IMR-90 (cell line): ENCODE measurements around the gene DPP10. TPM values are rescaled to one million over a fixed set of nuclear protein-coding genes. Genes with fewer than 3 reads are reported as not detected.

Source experiments
- ATAC-seq: fragments of 200-7000 bp; cut with Tn5 transposase; 2 replicates; pipeline ENCODE4 v1.9.1; 2020; ENCODE audit warnings: low read depth, mild to moderate bottlenecking, moderate library complexity
- BruUV-seq: library from RNA; stranded (reverse); fragments of 400-500 nt; replicated peaks from 2 replicates; lab custom pipeline; 2021; lab: Mats Ljungman, UMichigan
- CTCF ChIA-PET: fragments of 300-600 bp; formaldehyde crosslinking; extraction: SDS; loops from one replicate; lab custom pipeline; 2021; ENCODE audit warnings: antibody characterized with exemption; lab: Yijun Ruan, JAX
- POLR2A ChIA-PET: fragments of 300-600 bp; sonication (Branson Sonifier 250); formaldehyde crosslinking; loops from one replicate; lab custom pipeline; 2022; ENCODE audit warnings: antibody characterized with exemption; ENCODE audit not compliant: unreplicated experiment; lab: Charles Lee
- DNase-seq: peaks from one replicate; pipeline ENCODE4 v3.0.0; 2013
- H2AFZ ChIP-seq: replicated peaks from 2 replicates; pipeline ENCODE3; 2013; ENCODE audit warnings: low read length, mild to moderate bottlenecking; ENCODE audit not compliant: poor library complexity
- H2AK5ac ChIP-seq: 2 replicates; pipeline ENCODE4 v1.6.1; 2013; ENCODE audit warnings: low read depth, low read length, inconsistent platforms
- H2AK9ac ChIP-seq: replicated peaks from 2 replicates; pipeline ENCODE3; 2013; ENCODE audit warnings: mild to moderate bottlenecking, low read depth, low read length, moderate library complexity; ENCODE audit not compliant: poor library complexity
- H2BK120ac ChIP-seq: 2 replicates; pipeline ENCODE4 v1.6.1; 2013; ENCODE audit warnings: low read depth, low read length, inconsistent platforms
- H2BK15ac ChIP-seq: 3 replicates; pipeline ENCODE4 v1.6.1; 2013; ENCODE audit warnings: low read depth, low read length, inconsistent platforms
- H2BK20ac ChIP-seq: 2 replicates; pipeline ENCODE4 v1.6.1; 2013; ENCODE audit warnings: low read depth, mild to moderate bottlenecking, inconsistent platforms, low read length, moderate library complexity
- H2BK5ac ChIP-seq: 2 replicates; pipeline ENCODE4 v1.6.1; 2013; ENCODE audit warnings: mild to moderate bottlenecking, low read depth, low read length, inconsistent platforms; ENCODE audit not compliant: poor library complexity, severe bottlenecking
- H3K14ac ChIP-seq: replicated peaks from 2 replicates; pipeline ENCODE4 v1.6.1; 2013; ENCODE audit warnings: low read depth, low read length, inconsistent platforms
- H3K18ac ChIP-seq: 2 replicates; pipeline ENCODE4 v1.6.1; 2013; ENCODE audit warnings: low read depth, low read length, control low read depth
- H3K23ac ChIP-seq: 2 replicates; pipeline ENCODE4 v1.6.1; 2013; ENCODE audit warnings: low read depth, low read length, inconsistent platforms
- H3K27ac ChIP-seq: 2 replicates; pipeline ENCODE4 v1.5.1; 2013; ENCODE audit warnings: mild to moderate bottlenecking, control low read depth, low read length; ENCODE audit not compliant: insufficient read depth
- H3K27me3 ChIP-seq: 2 replicates; pipeline ENCODE4 v1.6.1; 2013; ENCODE audit warnings: low read length; ENCODE audit not compliant: control insufficient read depth, insufficient read depth
- H3K36me3 ChIP-seq: 2 replicates; pipeline ENCODE4 v1.6.1; 2013; ENCODE audit warnings: low read length, mixed read lengths; ENCODE audit not compliant: control insufficient read depth, insufficient read depth
- H3K4ac ChIP-seq: 2 replicates; pipeline ENCODE4 v1.6.1; 2013; ENCODE audit warnings: low read depth, low read length, inconsistent platforms
- H3K4me1 ChIP-seq: 2 replicates; pipeline ENCODE4 v1.6.1; 2013; ENCODE audit warnings: low read length, mixed read lengths; ENCODE audit not compliant: control insufficient read depth, insufficient read depth
- H3K4me2 ChIP-seq: 2 replicates; pipeline ENCODE4 v1.6.1; 2013; ENCODE audit warnings: low read depth, mild to moderate bottlenecking, control low read depth, low read length, moderate library complexity
- H3K4me3 ChIP-seq: 2 replicates; pipeline ENCODE4 v1.5.1; 2013; ENCODE audit warnings: low read depth, mild to moderate bottlenecking, control low read depth, low read length, moderate library complexity; ENCODE audit not compliant: insufficient read depth
- H3K56ac ChIP-seq: 2 replicates; pipeline ENCODE4 v1.6.1; 2013; ENCODE audit warnings: low read length, inconsistent platforms; ENCODE audit not compliant: insufficient read depth; ENCODE audit errors: extremely low read depth
- H3K79me1 ChIP-seq, 2 experiments: 2 replicates each; pipeline ENCODE4 v1.6.1; 2013; ENCODE audit warnings: low read length in 2 of 2, inconsistent platforms in 1 of 2, low read depth in 1 of 2
- H3K9ac ChIP-seq: 2 replicates; pipeline ENCODE4 v1.6.1; 2013; ENCODE audit warnings: low read depth, low read length, control low read depth
- H3K9me1 ChIP-seq: 2 replicates; pipeline ENCODE4 v1.6.1; 2013; ENCODE audit warnings: low read length, inconsistent platforms; ENCODE audit not compliant: insufficient read depth
- H3K9me3 ChIP-seq: 2 replicates; pipeline ENCODE4 v1.6.1; 2013; ENCODE audit warnings: low read length; ENCODE audit not compliant: control insufficient read depth, insufficient read depth
- H4K20me1 ChIP-seq: 2 replicates; pipeline ENCODE4 v1.6.1; 2013; ENCODE audit warnings: low read length, inconsistent platforms; ENCODE audit not compliant: insufficient read depth
- H4K5ac ChIP-seq: 2 replicates; pipeline ENCODE4 v1.6.1; 2013; ENCODE audit warnings: mild to moderate bottlenecking, low read depth, low read length, control low read depth
- H4K8ac ChIP-seq, 2 experiments: 2 replicates each; pipeline ENCODE4 v1.6.1; 2013; ENCODE audit warnings: low read depth in 2 of 2, low read length in 2 of 2, control low read depth in 1 of 2, inconsistent platforms in 1 of 2
- H4K91ac ChIP-seq: 2 replicates; pipeline ENCODE4 v1.6.1; 2013; ENCODE audit warnings: low read depth, low read length, inconsistent platforms; ENCODE audit not compliant: insufficient read depth
- BHLHE40 ChIP-seq: fragments of 150-350 bp; IDR thresholded peaks from 2 replicates; pipeline ENCODE4 v1.6.1; 2016; ENCODE audit warnings: mild to moderate bottlenecking, low read depth, low read length
- CEBPB ChIP-seq: IDR thresholded peaks from 2 replicates; pipeline ENCODE4 v1.6.1; 2012; ENCODE audit warnings: low read depth, low read length, improper control_type of control experiment
- CHD1 ChIP-seq: IDR thresholded peaks from 2 replicates; pipeline ENCODE4 v1.6.1; 2012; ENCODE audit warnings: low read depth, low read length, improper control_type of control experiment
- FOS ChIP-seq: fragments of 150-350 bp; IDR thresholded peaks from 2 replicates; pipeline ENCODE4 v1.6.1; 2016; ENCODE audit warnings: low read depth, low read length
- MAFK ChIP-seq: IDR thresholded peaks from 2 replicates; pipeline ENCODE4 v1.6.1; 2012; ENCODE audit warnings: low read depth, low read length, improper control_type of control experiment
- MAZ ChIP-seq: IDR thresholded peaks from 2 replicates; pipeline ENCODE4 v1.6.1; 2012; ENCODE audit warnings: low read depth, mild to moderate bottlenecking, low read length, improper control_type of control experiment, moderate library complexity, borderline replicate concordance
- MXI1 ChIP-seq: IDR thresholded peaks from 2 replicates; pipeline ENCODE4 v1.6.1; 2012; ENCODE audit warnings: low read depth, mild to moderate bottlenecking, low read length, moderate library complexity, borderline replicate concordance
- NFE2L2 ChIP-seq: fragments of 150-350 bp; IDR thresholded peaks from 2 replicates; pipeline ENCODE4 v1.6.1; 2016; ENCODE audit warnings: low read depth, mild to moderate bottlenecking, low read length
- POLR2A ChIP-seq: IDR thresholded peaks from 2 replicates; pipeline ENCODE4 v1.6.1; 2012; ENCODE audit warnings: mild to moderate bottlenecking, low read depth, low read length
- RAD21 ChIP-seq: IDR thresholded peaks from 2 replicates; pipeline ENCODE4 v1.6.1; 2012; ENCODE audit warnings: low read length, improper control_type of control experiment
- RCOR1 ChIP-seq: IDR thresholded peaks from 2 replicates; pipeline ENCODE4 v1.6.1; 2012; ENCODE audit warnings: mild to moderate bottlenecking, low read length, improper control_type of control experiment; ENCODE audit not compliant: insufficient replicate concordance
- RFX5 ChIP-seq: IDR thresholded peaks from 2 replicates; pipeline ENCODE4 v1.8.0; 2012; ENCODE audit warnings: low read depth, mild to moderate bottlenecking, low read length, moderate library complexity
- SMC3 ChIP-seq: fragments of 150-350 bp; IDR thresholded peaks from 2 replicates; pipeline ENCODE4 v1.6.1; 2016; ENCODE audit warnings: low read depth, mild to moderate bottlenecking, antibody characterized with exemption, low read length, moderate library complexity
- WGBS, 2 experiments: methylation state at CpG; one replicate each; pipeline versions ENCODE4 v1.1.5 to v1.1.7; 2013; ENCODE audit warnings: missing lambda C conversion rate in 2 of 2; ENCODE audit not compliant: insufficient read length in 1 of 2; ENCODE audit errors: extremely low coverage in 2 of 2; 5-methylcytosine and 5-hydroxymethylcytosine counted together
- dilution Hi-C: fragments of 300-500 bp; cut with HindIII; formaldehyde crosslinking; loops from one replicate; pipeline ENCODE4 v1.14.3; 2018; ENCODE audit warnings: low sequenced_read_pairs; ENCODE audit not compliant: unreplicated experiment
- in situ Hi-C: fragments of 300-500 bp; cut with MboI; formaldehyde crosslinking; loops from 3 replicates; pipeline ENCODE4 v1.14.3; 2019; ENCODE audit warnings: low sequenced_read_pairs, inconsistent platforms, mixed read lengths
- intact Hi-C: fragments of 100-400 bp; cut with micrococcal nuclease; formaldehyde crosslinking; loops from 2 replicates; pipeline ENCODE4 v1.10.0; 2022
- polyA plus RNA-seq, 3 experiments: library from polyadenylated mRNA; depleted of rRNA; stranded (reverse); fragments of >200 nt; gene quantifications; 2 replicates each; pipeline ENCODE4 v1.2.3, GENCODE V29; 2012; ENCODE audit warnings: low replicate concordance in 1 of 3
- total RNA-seq: library from RNA; depleted of rRNA; stranded (reverse); fragments of >200 nt; gene quantifications from 2 replicates; pipeline ENCODE4 v1.2.3, GENCODE V29; 2012
- TF ChIP-seq, protein P1 (sequence below): fragments of 150-350 bp; IDR thresholded peaks from 2 replicates; pipeline ENCODE4 v1.6.1; 2016; ENCODE audit warnings: low read depth, mild to moderate bottlenecking, low read length, moderate library complexity, borderline replicate concordance
- TF ChIP-seq, protein P2 (sequence below): conservative IDR thresholded peaks from 2 replicates; pipeline ENCODE4 v1.5.1; 2012; ENCODE audit warnings: mild to moderate bottlenecking, low read depth, low read length, improper control_type of control experiment
- TF ChIP-seq, protein P3 (sequence below): fragments of 150-350 bp; IDR thresholded peaks from 2 replicates; pipeline ENCODE4 v1.6.1; 2017; ENCODE audit warnings: mild to moderate bottlenecking, antibody characterized with exemption, low read length, low read depth

Gene DPP10
- total and polyA plus RNA-seq, 2 of the 4 experiments (the other 2 are of a cell fraction): not detected

DNA sequence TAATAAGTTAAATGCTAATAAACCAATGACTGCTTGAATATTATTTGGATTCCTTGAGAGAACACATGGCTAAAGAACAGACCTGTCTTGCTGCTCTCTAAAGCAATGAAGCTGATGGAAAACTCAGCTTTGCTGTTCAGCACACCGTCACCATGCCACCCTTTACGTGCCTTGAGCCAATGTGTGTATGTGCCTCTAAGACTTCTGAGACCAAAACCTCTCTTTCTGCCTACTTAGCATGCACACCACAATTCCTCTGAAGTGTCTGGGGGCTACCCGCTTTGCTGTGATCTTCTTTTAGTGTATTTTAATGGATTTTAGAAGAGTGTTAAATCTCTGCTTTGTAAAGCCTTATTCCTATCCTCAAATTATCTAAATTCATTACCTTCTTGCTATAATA is 345.0 kb downstream of the DPP10 start:
- Histone ChIP-seq H2BK20ac (no peak overlapping the region), H3K9me1 (no peaks in the 10 kb centered on the region), H3K4me2 (no peak overlapping the region), H3K18ac (no peak overlapping the region), H3K9ac (no peak overlapping the region), H4K8ac (no peak overlapping the region), H3K79me1 (no peaks in the 10 kb centered on the region), H3K4ac (no peak overlapping the region), H2BK5ac (no peak overlapping the region), H3K36me3 (no peaks in the 10 kb centered on the region), H2BK15ac (no peak overlapping the region), H3K9me3 (peaks cover 1% of the 10 kb centered on the region), H2AK9ac (no peak overlapping the region), H2AK5ac (no peak overlapping the region), H3K14ac (no peak overlapping the region), H3K27ac (no peak overlapping the region), H4K5ac (no peak overlapping the region), H3K4me3 (no peak overlapping the region), H3K23ac (no peak overlapping the region), H3K27me3 (no peaks in the 10 kb centered on the region), H4K20me1 (no peaks in the 10 kb centered on the region), H3K4me1 (no peaks in the 10 kb centered on the region), H3K56ac (no peak overlapping the region), H2BK120ac (no peak overlapping the region), H4K91ac (no peak overlapping the region), H2AFZ (no peak overlapping the region)
- ChIA-PET POLR2A (no interaction called here), CTCF (no interaction called here)
- no CpG with 5 or more reads among the region's 3 CpGs for WGBS, 2 experiments
- in situ Hi-C loops: no loop called here
- BruUV-seq: no TSS peak
- no peak for DNase-seq
- TF ChIP-seq RAD21 (no peak), RFX5 (no peak), SMC3 (no peak), CHD1 (no peak), MXI1 (no peak), CEBPB (no peak), MAZ (no peak), RCOR1 (no peak), MAFK (no peak), POLR2A (no peak), NFE2L2 (no peak), BHLHE40 (no peak), FOS (no peak)
- TF ChIP-seq, protein P1, sequence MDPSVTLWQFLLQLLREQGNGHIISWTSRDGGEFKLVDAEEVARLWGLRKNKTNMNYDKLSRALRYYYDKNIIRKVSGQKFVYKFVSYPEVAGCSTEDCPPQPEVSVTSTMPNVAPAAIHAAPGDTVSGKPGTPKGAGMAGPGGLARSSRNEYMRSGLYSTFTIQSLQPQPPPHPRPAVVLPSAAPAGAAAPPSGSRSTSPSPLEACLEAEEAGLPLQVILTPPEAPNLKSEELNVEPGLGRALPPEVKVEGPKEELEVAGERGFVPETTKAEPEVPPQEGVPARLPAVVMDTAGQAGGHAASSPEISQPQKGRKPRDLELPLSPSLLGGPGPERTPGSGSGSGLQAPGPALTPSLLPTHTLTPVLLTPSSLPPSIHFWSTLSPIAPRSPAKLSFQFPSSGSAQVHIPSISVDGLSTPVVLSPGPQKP: no peak
- TF ChIP-seq, protein P2, sequence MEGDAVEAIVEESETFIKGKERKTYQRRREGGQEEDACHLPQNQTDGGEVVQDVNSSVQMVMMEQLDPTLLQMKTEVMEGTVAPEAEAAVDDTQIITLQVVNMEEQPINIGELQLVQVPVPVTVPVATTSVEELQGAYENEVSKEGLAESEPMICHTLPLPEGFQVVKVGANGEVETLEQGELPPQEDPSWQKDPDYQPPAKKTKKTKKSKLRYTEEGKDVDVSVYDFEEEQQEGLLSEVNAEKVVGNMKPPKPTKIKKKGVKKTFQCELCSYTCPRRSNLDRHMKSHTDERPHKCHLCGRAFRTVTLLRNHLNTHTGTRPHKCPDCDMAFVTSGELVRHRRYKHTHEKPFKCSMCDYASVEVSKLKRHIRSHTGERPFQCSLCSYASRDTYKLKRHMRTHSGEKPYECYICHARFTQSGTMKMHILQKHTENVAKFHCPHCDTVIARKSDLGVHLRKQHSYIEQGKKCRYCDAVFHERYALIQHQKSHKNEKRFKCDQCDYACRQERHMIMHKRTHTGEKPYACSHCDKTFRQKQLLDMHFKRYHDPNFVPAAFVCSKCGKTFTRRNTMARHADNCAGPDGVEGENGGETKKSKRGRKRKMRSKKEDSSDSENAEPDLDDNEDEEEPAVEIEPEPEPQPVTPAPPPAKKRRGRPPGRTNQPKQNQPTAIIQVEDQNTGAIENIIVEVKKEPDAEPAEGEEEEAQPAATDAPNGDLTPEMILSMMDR: no peak
- TF ChIP-seq, protein P3, sequence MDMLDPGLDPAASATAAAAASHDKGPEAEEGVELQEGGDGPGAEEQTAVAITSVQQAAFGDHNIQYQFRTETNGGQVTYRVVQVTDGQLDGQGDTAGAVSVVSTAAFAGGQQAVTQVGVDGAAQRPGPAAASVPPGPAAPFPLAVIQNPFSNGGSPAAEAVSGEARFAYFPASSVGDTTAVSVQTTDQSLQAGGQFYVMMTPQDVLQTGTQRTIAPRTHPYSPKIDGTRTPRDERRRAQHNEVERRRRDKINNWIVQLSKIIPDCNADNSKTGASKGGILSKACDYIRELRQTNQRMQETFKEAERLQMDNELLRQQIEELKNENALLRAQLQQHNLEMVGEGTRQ: no peak
- ATAC-seq: no peak
- dilution Hi-C loops: no loop called here
- intact Hi-C loops: no loop called here
